ENCODE results near the gene RPP30.

RPP30 gene

DNA sequence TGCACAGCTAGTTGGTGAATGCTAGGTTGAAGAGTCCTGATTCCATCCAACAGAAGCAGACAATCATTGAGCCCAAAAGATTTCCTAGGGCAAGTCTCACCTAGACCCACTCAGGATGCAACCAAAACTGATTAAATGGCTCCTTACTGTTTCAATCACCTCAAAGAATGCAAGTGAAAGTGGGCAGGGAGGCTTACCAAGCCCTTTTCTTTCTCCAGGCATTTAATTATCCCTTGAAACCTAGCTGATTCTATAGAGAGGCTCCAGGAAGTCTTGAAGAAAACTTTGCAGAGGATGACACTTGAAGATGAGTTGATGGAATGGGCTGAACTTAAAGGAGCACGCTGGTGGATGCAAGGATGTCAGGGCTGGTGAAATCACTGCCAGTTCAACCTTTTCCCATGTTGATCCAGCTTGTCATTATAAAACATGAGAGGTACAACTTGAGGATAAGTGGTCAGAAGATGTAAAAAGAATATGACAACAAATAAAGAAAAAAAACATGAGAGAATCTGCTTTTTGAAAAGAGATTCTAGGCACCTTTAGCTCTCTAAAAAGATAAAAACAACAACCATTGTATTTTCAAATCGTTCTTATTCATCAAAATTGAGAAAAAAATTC is 51.4 kb downstream of the RPP30 start:
- no peak for DNase-seq (ENCODE audit: low spot score)
- TF ChIP-seq, protein P1, sequence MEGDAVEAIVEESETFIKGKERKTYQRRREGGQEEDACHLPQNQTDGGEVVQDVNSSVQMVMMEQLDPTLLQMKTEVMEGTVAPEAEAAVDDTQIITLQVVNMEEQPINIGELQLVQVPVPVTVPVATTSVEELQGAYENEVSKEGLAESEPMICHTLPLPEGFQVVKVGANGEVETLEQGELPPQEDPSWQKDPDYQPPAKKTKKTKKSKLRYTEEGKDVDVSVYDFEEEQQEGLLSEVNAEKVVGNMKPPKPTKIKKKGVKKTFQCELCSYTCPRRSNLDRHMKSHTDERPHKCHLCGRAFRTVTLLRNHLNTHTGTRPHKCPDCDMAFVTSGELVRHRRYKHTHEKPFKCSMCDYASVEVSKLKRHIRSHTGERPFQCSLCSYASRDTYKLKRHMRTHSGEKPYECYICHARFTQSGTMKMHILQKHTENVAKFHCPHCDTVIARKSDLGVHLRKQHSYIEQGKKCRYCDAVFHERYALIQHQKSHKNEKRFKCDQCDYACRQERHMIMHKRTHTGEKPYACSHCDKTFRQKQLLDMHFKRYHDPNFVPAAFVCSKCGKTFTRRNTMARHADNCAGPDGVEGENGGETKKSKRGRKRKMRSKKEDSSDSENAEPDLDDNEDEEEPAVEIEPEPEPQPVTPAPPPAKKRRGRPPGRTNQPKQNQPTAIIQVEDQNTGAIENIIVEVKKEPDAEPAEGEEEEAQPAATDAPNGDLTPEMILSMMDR (IDR thresholded peaks at IDR 0.05) = no peak
- H3K4me3 ChIP-seq = no peak overlapping the region
- no peak overlapping the region for H3K27ac ChIP-seq

GRCh38 chr10:90924552-90924951 is 52.8 kb downstream of the RPP30 start:
- TF ChIP-seq, protein P1 (IDR thresholded peaks at IDR 0.05) = no peak
- no peak for DNase-seq (ENCODE audit: low spot score)
- no peak overlapping the region for H3K4me3 ChIP-seq
- H3K27ac ChIP-seq = peak overlapping the region in 1 of 2 donors; percentile 1

GRCh38 chr10:90925079-90926029 is 53.6 kb downstream of the RPP30 start:
- DNase-seq (ENCODE audit: low spot score) = no peak
- TF ChIP-seq, protein P1 (IDR thresholded peaks at IDR 0.05) = no peak
- H3K27ac ChIP-seq = peak overlapping the region in 1 of 2 donors; percentile 1

GRCh38 chr10:90927293-90927692 is 55.5 kb downstream of the RPP30 start:
- no peak for DNase-seq (ENCODE audit: low spot score)
- no peak overlapping the region for H3K4me3 ChIP-seq
- no peak overlapping the region for H3K27ac ChIP-seq
- TF ChIP-seq, protein P1 (IDR thresholded peaks at IDR 0.05) = no peak

More at GRCh38 chr10:90925079-90926029, 53.6 kb downstream of the RPP30 start:
- H3K4me3 ChIP-seq = no peak overlapping the region

DNA sequence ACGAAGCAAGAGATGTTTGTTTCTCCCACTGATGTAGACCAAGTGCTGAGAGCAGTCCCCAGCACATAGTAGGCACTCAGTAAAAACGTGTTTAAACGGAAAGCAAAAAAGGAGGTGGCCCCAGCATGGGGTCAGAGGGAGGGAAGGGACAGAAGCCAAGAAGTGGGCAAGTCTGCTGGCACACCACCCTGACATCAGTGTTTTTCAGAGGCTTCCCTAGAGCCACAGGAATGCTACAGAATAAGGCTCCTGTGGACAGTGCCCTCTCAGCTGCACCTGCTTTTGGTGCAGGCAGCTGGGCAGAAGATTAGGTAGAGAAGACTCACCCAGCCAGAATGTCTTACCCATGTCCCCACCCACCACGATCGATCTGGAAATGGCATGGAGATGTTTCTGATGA is 57.4 kb downstream of the RPP30 start:
- peak overlapping the region in 1 of 2 donors; percentile 85 for H3K27ac ChIP-seq
- no peak for DNase-seq (ENCODE audit: low spot score)
- no peak overlapping the region for H3K4me3 ChIP-seq
- TF ChIP-seq, protein P1 (IDR thresholded peaks at IDR 0.05) = no peak

DNA sequence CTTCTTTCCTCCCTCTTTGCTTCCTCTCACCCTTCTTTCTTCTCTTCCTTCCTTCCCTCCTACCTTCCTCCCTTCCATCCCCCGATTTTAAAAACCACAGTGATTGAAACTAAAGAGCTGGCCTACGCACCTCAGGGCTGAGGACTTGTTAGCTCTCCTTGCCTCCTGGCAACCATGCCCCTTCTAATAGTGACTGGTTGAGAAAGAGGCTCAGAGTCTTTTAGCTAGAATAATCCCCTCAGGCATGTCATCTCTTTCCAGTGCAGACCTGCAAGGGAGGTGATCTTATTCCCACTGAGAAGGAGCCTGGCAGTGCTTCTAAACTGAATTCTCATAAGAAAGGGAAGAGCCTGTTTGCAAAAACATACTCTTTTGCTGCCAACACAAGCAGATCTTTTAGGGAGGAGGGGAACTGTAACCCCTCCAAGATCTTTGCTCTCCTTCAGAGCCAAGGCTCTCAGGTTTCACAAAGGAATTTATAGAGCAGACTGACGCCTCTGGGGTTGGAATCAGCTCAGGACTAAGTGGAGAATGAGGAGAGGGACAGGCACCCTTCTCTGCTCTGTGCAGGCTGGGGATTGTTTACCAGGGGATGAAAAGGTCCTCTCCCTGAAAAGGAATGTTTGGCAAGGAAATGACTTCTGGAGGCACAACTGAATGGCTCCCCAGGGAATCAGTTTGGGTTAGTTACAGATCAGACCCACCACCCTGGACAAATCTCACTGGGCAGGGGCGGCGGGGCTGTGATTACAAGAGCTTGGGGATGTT is 58.5 kb downstream of the RPP30 start:
- peak overlapping the region; percentile 70 to 85 for H3K27ac ChIP-seq
- DNase-seq (ENCODE audit: low spot score) = no peak
- TF ChIP-seq, protein P1 (IDR thresholded peaks at IDR 0.05) = no peak
- H3K4me3 ChIP-seq = no peak overlapping the region
